HepG2 (cell line): Measurements from ENCODE around the gene DLG2. TPM values are rescaled to one million over a fixed set of nuclear protein-coding genes. Genes with fewer than 3 reads are reported as not detected.

Source experiments
- polyA plus RNA-seq, 8 experiments: library from polyadenylated mRNA; depleted of rRNA in 3 of 8; stranded (reverse) in 7 of 8; unstranded in 1 of 8; fragments of >200 nt; fragmentation: Illumina TruSeq in 4 of 8; extraction: Trizol in 4 of 8; gene quantifications; 2 replicates each; pipeline versions ENCODE4 v1.2.1 to v1.2.3, GENCODE V29; 2011 to 2016; ENCODE audit warnings: low read depth in 4 of 8, missing spikeins in 1 of 8, mixed read lengths in 1 of 8; ENCODE audit not compliant: insufficient read depth in 1 of 8
- small RNA-seq, 3 experiments: library from RNA; depleted of rRNA; stranded (forward); fragments of <200 nt; gene quantifications; one replicate each; pipeline ENCODE3, GENCODE V24; 2012; ENCODE audit warnings: low read depth in 2 of 3, low replicate concordance in 1 of 3; ENCODE audit not compliant: insufficient read length in 3 of 3, insufficient read depth in 2 of 3
- total RNA-seq, 5 experiments: library from RNA; depleted of rRNA; stranded (reverse); fragments of >200 nt; fragmentation: Illumina TruSeq; extraction: Trizol; gene quantifications; 2 replicates each; pipeline ENCODE4 v1.2.3, GENCODE V29; 2016; ENCODE audit warnings: low read depth in 1 of 5
- TF ChIP-seq, protein P1 (sequence below): sonication (generic); formaldehyde crosslinking; IDR thresholded peaks from 2 replicates; pipeline ENCODE4 v1.4.0; 2020; ENCODE audit warnings: mild to moderate bottlenecking, low read depth, missing genetic modification reagents

Gene DLG2
- total and polyA plus RNA-seq, 2 of the 13 experiments (the other 11 are each of a cell fraction or from before 2014, with no cell fraction given): 0.46 to 1.0 TPM

DNA sequence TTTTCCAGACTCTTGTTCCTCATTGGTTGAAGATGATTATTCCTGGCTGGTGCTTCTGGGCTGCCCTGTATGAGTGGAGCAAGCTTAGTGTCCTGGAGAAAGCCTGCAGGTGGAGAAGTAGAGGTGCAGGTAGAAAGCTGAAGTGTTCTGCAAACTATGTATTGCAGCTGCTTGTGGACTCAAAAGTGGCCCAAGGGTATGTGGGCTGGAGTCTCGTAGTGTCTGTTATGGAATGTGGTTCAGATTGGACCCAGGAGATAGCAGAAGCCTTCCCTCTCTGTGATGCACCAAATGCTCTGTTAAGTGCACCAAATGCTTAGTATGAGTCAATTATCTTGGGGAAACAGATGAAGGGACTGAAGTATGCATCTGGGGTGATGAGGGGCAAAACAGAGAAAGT is 2218.2 kb downstream of the DLG2 start (continued):
- TF ChIP-seq, protein P1, sequence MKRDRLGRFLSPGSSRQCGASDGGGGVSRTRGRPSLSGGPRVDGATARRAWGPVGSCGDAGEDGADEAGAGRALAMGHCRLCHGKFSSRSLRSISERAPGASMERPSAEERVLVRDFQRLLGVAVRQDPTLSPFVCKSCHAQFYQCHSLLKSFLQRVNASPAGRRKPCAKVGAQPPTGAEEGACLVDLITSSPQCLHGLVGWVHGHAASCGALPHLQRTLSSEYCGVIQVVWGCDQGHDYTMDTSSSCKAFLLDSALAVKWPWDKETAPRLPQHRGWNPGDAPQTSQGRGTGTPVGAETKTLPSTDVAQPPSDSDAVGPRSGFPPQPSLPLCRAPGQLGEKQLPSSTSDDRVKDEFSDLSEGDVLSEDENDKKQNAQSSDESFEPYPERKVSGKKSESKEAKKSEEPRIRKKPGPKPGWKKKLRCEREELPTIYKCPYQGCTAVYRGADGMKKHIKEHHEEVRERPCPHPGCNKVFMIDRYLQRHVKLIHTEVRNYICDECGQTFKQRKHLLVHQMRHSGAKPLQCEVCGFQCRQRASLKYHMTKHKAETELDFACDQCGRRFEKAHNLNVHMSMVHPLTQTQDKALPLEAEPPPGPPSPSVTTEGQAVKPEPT: no peak
- TF ChIP-seq, all 625 proteins: peak for 0

Small RNA genes lying within 50 kb of the gene (small RNA-seq; reads per million reads assigned to genes)
- 0 reads per million in 3 experiments for gene RF02112
- 0 reads per million in 3 experiments for gene RF02113
- gene RNU6-1292P: 0 to 1.9 (median 0) reads per million in 3 experiments

Other genes with a start within 250 kb of the DLG2 start
- gene TMEM126B, start 1.2 kb upstream of the DLG2 start, total RNA-seq (2016; rRNA removed; fragmentation: Illumina TruSeq; extraction: Trizol): 54.8 and 81.8 TPM in 2 replicates
- 26.2 and 33.6 TPM in 2 replicates for gene TMEM126B, start 1.2 kb upstream of the DLG2 start, polyA plus RNA-seq (2011; rRNA removed)
- gene TMEM126A, start 20.6 kb upstream of the DLG2 start, total RNA-seq (2016; rRNA removed; fragmentation: Illumina TruSeq; extraction: Trizol): 66.9 and 68.7 TPM in 2 replicates
- 33.8 and 59.5 TPM in 2 replicates for gene TMEM126A, start 20.6 kb upstream of the DLG2 start, polyA plus RNA-seq (2011; rRNA removed)
- 17.2 and 43.1 TPM in 2 replicates for gene CREBZF, start 37.8 kb upstream of the DLG2 start, total RNA-seq (2016; rRNA removed; fragmentation: Illumina TruSeq; extraction: Trizol)
- gene CREBZF, start 37.8 kb upstream of the DLG2 start, polyA plus RNA-seq (2011; rRNA removed): 30.6 and 31.1 TPM in 2 replicates
- 0.38 and 0.60 TPM in 2 replicates for gene CCDC89, start 58.9 kb upstream of the DLG2 start, total RNA-seq (2016; rRNA removed; fragmentation: Illumina TruSeq; extraction: Trizol)
- gene CCDC89, start 58.9 kb upstream of the DLG2 start, polyA plus RNA-seq (2011; rRNA removed): 0.13 TPM in 1 of 2 replicates, not detected in the other
- 0.58 and 0.77 TPM in 2 replicates for gene SYTL2, start 183.8 kb upstream of the DLG2 start, total RNA-seq (2016; rRNA removed; fragmentation: Illumina TruSeq; extraction: Trizol)
- 0.64 and 0.90 TPM in 2 replicates for gene SYTL2, start 183.8 kb upstream of the DLG2 start, polyA plus RNA-seq (2011; rRNA removed)
- not detected in 2 replicates for gene CCDC83, start 228.0 kb upstream of the DLG2 start, total RNA-seq (2016; rRNA removed; fragmentation: Illumina TruSeq; extraction: Trizol)
- not detected in 2 replicates for gene CCDC83, start 228.0 kb upstream of the DLG2 start, polyA plus RNA-seq (2011; rRNA removed)